ENCODE measurements around the gene CCS.

CCS gene

GRCh38 chr11:66617155-66617834 is 24.3 kb downstream of the CCS start:
- peaks cover 26 to 29% of the 10 kb centered on the region in 2 experiments for H3K4me1 ChIP-seq (ENCODE audit: control insufficient read depth in 1 of 2, insufficient read depth in 1 of 2, low read depth in 1 of 2, low read length in 1 of 2)
- H3K4me3 ChIP-seq (ENCODE audit: low read depth in 1 of 2, low read length in 1 of 2): peak overlapping the region; percentile 88 to 99
- H3K27me3 ChIP-seq: no peaks in the 10 kb centered on the region
- H3K36me3 ChIP-seq: no peaks in the 10 kb centered on the region
- peak; percentile 21 for TF ChIP-seq CTCF (IDR thresholded peaks at IDR 0.05)
- peak overlapping the region; percentile 98 for H3K27ac ChIP-seq
- H3K9me3 ChIP-seq: no peaks in the 10 kb centered on the region

GRCh38 chr11:66619080-66619554 is 26.1 kb downstream of the CCS start:
- peaks cover 26 to 29% of the 10 kb centered on the region in 2 experiments for H3K4me1 ChIP-seq (ENCODE audit: control insufficient read depth in 1 of 2, insufficient read depth in 1 of 2, low read depth in 1 of 2, low read length in 1 of 2)
- H3K27me3 ChIP-seq: no peaks in the 10 kb centered on the region
- peaks cover 8% of the 10 kb centered on the region for H3K36me3 ChIP-seq
- no peak for TF ChIP-seq CTCF (IDR thresholded peaks at IDR 0.05)
- H3K4me3 ChIP-seq (ENCODE audit: low read depth in 1 of 2, low read length in 1 of 2): peak overlapping the region; percentile 28 to 47
- H3K9me3 ChIP-seq: no peaks in the 10 kb centered on the region
- peak overlapping the region; percentile 98 for H3K27ac ChIP-seq

GRCh38 chr11:66624450-66624849 is 31.5 kb downstream of the CCS start:
- TF ChIP-seq CTCF (IDR thresholded peaks at IDR 0.05): no peak
- no peak overlapping the region for H3K27ac ChIP-seq
- H3K4me3 ChIP-seq (ENCODE audit: low read depth in 1 of 2, low read length in 1 of 2): no peak overlapping the region
- no peaks in the 10 kb centered on the region for H3K9me3 ChIP-seq
- no peaks in the 10 kb centered on the region for H3K27me3 ChIP-seq
- peaks cover 58% of the 10 kb centered on the region for H3K36me3 ChIP-seq
- H3K4me1 ChIP-seq (ENCODE audit: control insufficient read depth in 1 of 2, insufficient read depth in 1 of 2, low read depth in 1 of 2, low read length in 1 of 2): no peaks in the 10 kb centered on the region

GRCh38 chr11:66625041-66625751 is 32.2 kb downstream of the CCS start:
- no peak overlapping the region for H3K4me3 ChIP-seq (ENCODE audit: low read depth in 1 of 2, low read length in 1 of 2)
- no peaks in the 10 kb centered on the region for H3K27me3 ChIP-seq
- no peaks in the 10 kb centered on the region for H3K9me3 ChIP-seq
- H3K27ac ChIP-seq: no peak overlapping the region
- peaks cover 65% of the 10 kb centered on the region for H3K36me3 ChIP-seq
- no peak for TF ChIP-seq CTCF (IDR thresholded peaks at IDR 0.05)
- H3K4me1 ChIP-seq (ENCODE audit: control insufficient read depth in 1 of 2, insufficient read depth in 1 of 2, low read depth in 1 of 2, low read length in 1 of 2): no peaks in the 10 kb centered on the region

- H3K36me3 ChIP-seq: peaks cover 66% of the 10 kb centered on the region
Observed at GRCh38 chr11:66625752-66626149, 32.8 kb downstream of the CCS start.

More at GRCh38 chr11:66625752-66626149, 32.8 kb downstream of the CCS start:
- Histone ChIP-seq H3K9me3 (no peaks in the 10 kb centered on the region), H3K4me3 (ENCODE audit: low read depth in 1 of 2, low read length in 1 of 2) (no peak overlapping the region), H3K4me1 (ENCODE audit: control insufficient read depth in 1 of 2, insufficient read depth in 1 of 2, low read depth in 1 of 2, low read length in 1 of 2) (no peaks in the 10 kb centered on the region), H3K27ac (no peak overlapping the region), H3K27me3 (no peaks in the 10 kb centered on the region)
- TF ChIP-seq CTCF (IDR thresholded peaks at IDR 0.05): no peak

All from neutrophil (primary cell).